Astrocyte (in vitro differentiated cells and primary cell): ENCODE results near the gene AZU1. TPM values are rescaled to one million over a fixed set of nuclear protein-coding genes. Genes with fewer than 3 reads are reported as not detected.

ENCODE experiments used
- DNase-seq: peaks from one replicate; pipeline ENCODE4 v3.0.0-alpha.2; 2010; ENCODE audit warnings: low read depth
- FAIRE-seq: peaks from 2 replicates; lab custom pipeline; 2011; peaks lifted over from hg19 to GRCh38; lab: Jason Lieb, UNC
- H2AFZ ChIP-seq: 2 replicates; pipeline ENCODE4 v1.6.0; 2012; ENCODE audit warnings: low read depth, low read length, inconsistent platforms
- H3K27ac ChIP-seq: 2 replicates; pipeline ENCODE4 v1.5.1; 2011; ENCODE audit warnings: low read depth, low read length, inconsistent platforms
- H3K27me3 ChIP-seq: 2 replicates; pipeline ENCODE4 v1.6.0; 2011; ENCODE audit warnings: low read length, inconsistent platforms; ENCODE audit not compliant: insufficient read depth
- H3K36me3 ChIP-seq: 2 replicates; pipeline ENCODE4 v1.5.1; 2011; ENCODE audit warnings: low read length, inconsistent platforms; ENCODE audit not compliant: insufficient read depth
- H3K4me1 ChIP-seq: 2 replicates; pipeline ENCODE4 v1.5.1; 2011; ENCODE audit warnings: low read length, inconsistent platforms; ENCODE audit not compliant: insufficient read depth
- H3K4me2 ChIP-seq: 2 replicates; pipeline ENCODE4 v1.6.0; 2012; ENCODE audit warnings: low read length, inconsistent platforms
- H3K4me3 ChIP-seq: 2 replicates; pipeline ENCODE4 v1.5.1; 2011; ENCODE audit warnings: low read depth, mild to moderate bottlenecking, low read length, inconsistent platforms; ENCODE audit not compliant: insufficient read depth
- H3K79me2 ChIP-seq: 2 replicates; pipeline ENCODE4 v1.6.0; 2012; ENCODE audit warnings: mild to moderate bottlenecking, low read length, inconsistent platforms; ENCODE audit not compliant: insufficient read depth
- H3K9ac ChIP-seq: 2 replicates; pipeline ENCODE4 v1.6.0; 2012; ENCODE audit warnings: mild to moderate bottlenecking, low read length, inconsistent platforms
- H3K9me3 ChIP-seq: 2 replicates; pipeline ENCODE4 v1.5.1; 2012; ENCODE audit warnings: low read depth, mild to moderate bottlenecking, low read length, inconsistent platforms; ENCODE audit not compliant: insufficient read depth
- H4K20me1 ChIP-seq: 2 replicates; pipeline ENCODE4 v1.6.0; 2012; ENCODE audit warnings: low read length, inconsistent platforms; ENCODE audit not compliant: insufficient read depth
- H3K27ac Mint-ChIP-seq: one replicate; pipeline ENCODE4 v1.8.0; 2021; ENCODE audit warnings: mild to moderate bottlenecking, mixed read lengths; ENCODE audit not compliant: unreplicated experiment
- H3K27me3 Mint-ChIP-seq: one replicate; pipeline ENCODE4 v1.8.0; 2021; ENCODE audit warnings: low read depth, mixed read lengths; ENCODE audit not compliant: unreplicated experiment
- H3K36me3 Mint-ChIP-seq: one replicate; pipeline ENCODE4 v1.8.0; 2021; ENCODE audit warnings: low read depth, mixed read lengths; ENCODE audit not compliant: unreplicated experiment
- H3K4me1 Mint-ChIP-seq: one replicate; pipeline ENCODE4 v1.8.0; 2021; ENCODE audit warnings: low read depth, mixed read lengths; ENCODE audit not compliant: unreplicated experiment
- H3K4me3 Mint-ChIP-seq: one replicate; pipeline ENCODE4 v1.8.0; 2021; ENCODE audit warnings: mild to moderate bottlenecking, moderate library complexity, mixed read lengths; ENCODE audit not compliant: unreplicated experiment
- H3K9me3 Mint-ChIP-seq: one replicate; pipeline ENCODE4 v1.8.0; 2021; ENCODE audit warnings: mild to moderate bottlenecking, mixed read lengths; ENCODE audit not compliant: unreplicated experiment
- EZH2 ChIP-seq: IDR thresholded peaks from 2 replicates; pipeline ENCODE4 v1.6.1; 2012; ENCODE audit warnings: mild to moderate bottlenecking, low read length, inconsistent platforms; ENCODE audit not compliant: insufficient read depth
- total RNA-seq: library from RNA; stranded (reverse); gene quantifications from 2 replicates; pipeline ENCODE4 v1.2.1, GENCODE V29; 2021
- TF ChIP-seq, protein P1 (sequence below): IDR thresholded peaks from 2 replicates; pipeline ENCODE4 v1.5.1; 2011; ENCODE audit warnings: low read depth, mild to moderate bottlenecking, inconsistent platforms, low read length, moderate library complexity; ENCODE audit not compliant: insufficient read depth

The AZU1 gene
- total RNA-seq, 1 donor from 2014 or later: 1.00 TPM

DNA sequence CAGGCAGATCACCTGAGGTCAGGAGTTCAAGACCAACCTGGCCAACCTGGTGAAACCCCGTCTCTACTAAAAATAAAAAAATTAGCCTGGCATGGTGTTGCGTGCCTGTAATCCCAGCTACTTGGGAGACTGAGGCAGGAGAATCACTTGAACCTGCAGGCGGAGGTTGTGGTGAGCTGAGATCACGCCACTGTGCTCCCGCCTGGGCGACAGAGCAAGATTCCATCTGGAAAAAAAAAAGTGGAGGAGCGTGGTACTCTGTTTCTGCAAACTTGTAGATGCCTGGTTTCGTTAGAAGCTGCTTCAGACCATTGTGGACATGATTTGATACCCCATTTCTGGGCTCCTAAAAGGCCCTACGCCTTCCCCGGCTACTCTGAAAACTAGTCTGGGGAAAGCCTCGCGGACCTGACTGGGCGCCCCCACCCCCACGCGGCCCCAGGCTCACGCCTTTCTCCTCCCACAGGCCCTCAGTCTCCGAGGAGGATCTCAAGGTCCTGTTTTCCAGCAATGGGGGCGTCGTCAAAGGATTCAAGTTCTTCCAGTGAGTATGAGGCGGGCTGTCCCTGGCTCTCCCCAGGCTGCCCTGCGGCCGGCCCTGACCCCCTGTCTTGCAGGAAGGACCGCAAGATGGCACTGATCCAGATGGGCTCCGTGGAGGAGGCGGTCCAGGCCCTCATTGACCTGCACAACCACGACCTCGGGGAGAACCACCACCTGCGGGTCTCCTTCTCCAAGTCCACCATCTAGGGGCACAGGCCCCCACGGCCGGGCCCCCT is 17.4 kb upstream of the AZU1 start:
- Histone ChIP-seq H3K9me3 (no peaks in the 10 kb centered on the region), H3K36me3 (peaks cover 34% of the 10 kb centered on the region), H3K9ac (no peak overlapping the region), H3K27ac (no peak overlapping the region), H2AFZ (no peak overlapping the region), H3K27me3 (no peaks in the 10 kb centered on the region), H3K4me2 (no peak overlapping the region), H3K4me1 (no peaks in the 10 kb centered on the region), H3K79me2 (peaks cover 54% of the 10 kb centered on the region), H3K4me3 (no peak overlapping the region), H4K20me1 (peaks cover 76% of the 10 kb centered on the region)
- no peak for FAIRE-seq
- H3K27ac Mint-ChIP-seq: no peak overlapping the region
- TF ChIP-seq, protein P1, sequence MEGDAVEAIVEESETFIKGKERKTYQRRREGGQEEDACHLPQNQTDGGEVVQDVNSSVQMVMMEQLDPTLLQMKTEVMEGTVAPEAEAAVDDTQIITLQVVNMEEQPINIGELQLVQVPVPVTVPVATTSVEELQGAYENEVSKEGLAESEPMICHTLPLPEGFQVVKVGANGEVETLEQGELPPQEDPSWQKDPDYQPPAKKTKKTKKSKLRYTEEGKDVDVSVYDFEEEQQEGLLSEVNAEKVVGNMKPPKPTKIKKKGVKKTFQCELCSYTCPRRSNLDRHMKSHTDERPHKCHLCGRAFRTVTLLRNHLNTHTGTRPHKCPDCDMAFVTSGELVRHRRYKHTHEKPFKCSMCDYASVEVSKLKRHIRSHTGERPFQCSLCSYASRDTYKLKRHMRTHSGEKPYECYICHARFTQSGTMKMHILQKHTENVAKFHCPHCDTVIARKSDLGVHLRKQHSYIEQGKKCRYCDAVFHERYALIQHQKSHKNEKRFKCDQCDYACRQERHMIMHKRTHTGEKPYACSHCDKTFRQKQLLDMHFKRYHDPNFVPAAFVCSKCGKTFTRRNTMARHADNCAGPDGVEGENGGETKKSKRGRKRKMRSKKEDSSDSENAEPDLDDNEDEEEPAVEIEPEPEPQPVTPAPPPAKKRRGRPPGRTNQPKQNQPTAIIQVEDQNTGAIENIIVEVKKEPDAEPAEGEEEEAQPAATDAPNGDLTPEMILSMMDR: no peak
- TF ChIP-seq EZH2: no peak
- no peaks in the 10 kb centered on the region for H3K9me3 Mint-ChIP-seq
- peaks cover 9% of the 10 kb centered on the region for H3K36me3 Mint-ChIP-seq
- H3K4me3 Mint-ChIP-seq: no peak overlapping the region
- DNase-seq: no peak
- H3K4me1 Mint-ChIP-seq: no peaks in the 10 kb centered on the region
- no peaks in the 10 kb centered on the region for H3K27me3 Mint-ChIP-seq

DNA sequence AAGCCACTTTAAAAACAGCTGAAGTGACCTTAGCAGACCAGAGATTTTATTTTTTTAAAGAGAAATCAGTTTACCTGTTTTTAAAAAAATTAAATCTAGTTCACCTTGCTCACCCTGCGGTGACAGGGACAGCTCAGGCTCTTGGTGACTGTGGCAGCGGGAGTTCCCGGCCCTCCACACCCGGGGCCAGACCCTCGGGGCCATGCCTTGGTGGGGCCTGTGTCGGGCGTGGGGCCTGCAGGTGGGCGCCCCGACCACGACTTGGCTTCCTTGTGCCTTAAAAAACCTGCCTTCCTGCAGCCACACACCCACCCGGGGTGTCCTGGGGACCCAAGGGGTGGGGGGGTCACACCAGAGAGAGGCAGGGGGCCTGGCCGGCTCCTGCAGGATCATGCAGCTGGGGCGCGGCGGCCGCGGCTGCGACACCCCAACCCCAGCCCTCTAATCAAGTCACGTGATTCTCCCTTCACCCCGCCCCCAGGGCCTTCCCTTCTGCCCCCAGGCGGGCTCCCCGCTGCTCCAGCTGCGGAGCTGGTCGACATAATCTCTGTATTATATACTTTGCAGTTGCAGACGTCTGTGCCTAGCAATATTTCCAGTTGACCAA is 16.7 kb upstream of the AZU1 start:
- DNase-seq (no peak), FAIRE-seq (no peak)
- Histone ChIP-seq H3K9me3 (no peaks in the 10 kb centered on the region), H3K36me3 (peaks cover 34% of the 10 kb centered on the region), H4K20me1 (peaks cover 68% of the 10 kb centered on the region), H3K79me2 (peaks cover 47% of the 10 kb centered on the region), H3K4me3 (no peak overlapping the region), H3K4me2 (no peak overlapping the region), H3K27ac (no peak overlapping the region), H2AFZ (no peak overlapping the region), H3K27me3 (no peaks in the 10 kb centered on the region), H3K4me1 (no peaks in the 10 kb centered on the region), H3K9ac (no peak overlapping the region)
- Mint-ChIP-seq H3K27ac (no peak overlapping the region), H3K4me3 (no peak overlapping the region), H3K4me1 (no peaks in the 10 kb centered on the region), H3K9me3 (no peaks in the 10 kb centered on the region), H3K27me3 (no peaks in the 10 kb centered on the region), H3K36me3 (peaks cover 12% of the 10 kb centered on the region)
- TF ChIP-seq, protein P1: no peak
- no peak for TF ChIP-seq EZH2
